ENCODE data around the gene NOL12. TPM values are rescaled to one million over a fixed set of nuclear protein-coding genes. Genes with fewer than 3 reads are reported as not detected.

NOL12 gene
- polyA plus RNA-seq, 2 of the 4 experiments (the other 2 are of a cell fraction), result 23.0 to 37.3 TPM

DNA sequence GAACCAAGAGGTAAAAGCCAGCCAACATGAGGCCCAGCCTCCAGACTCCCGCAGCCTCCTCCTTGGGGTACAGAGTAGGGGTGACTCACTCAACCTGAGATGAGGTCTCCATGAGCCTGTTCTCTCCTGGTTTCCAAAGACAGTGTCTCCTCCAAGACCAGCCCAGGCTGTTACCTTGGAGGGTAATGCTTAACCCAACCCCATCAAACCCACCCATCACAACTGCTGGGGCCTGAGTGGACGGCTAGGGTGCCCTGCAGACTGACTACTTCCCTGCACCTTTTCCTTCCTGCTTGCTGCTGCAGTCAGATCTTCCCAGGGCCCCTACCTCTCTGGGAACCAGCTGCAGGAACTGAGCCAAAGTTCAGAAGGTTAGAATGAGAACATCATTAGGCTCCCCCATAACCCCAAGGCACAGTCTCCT lies 5.1 kb upstream of the NOL12 start (continued):
- TF ChIP-seq, protein P1, sequence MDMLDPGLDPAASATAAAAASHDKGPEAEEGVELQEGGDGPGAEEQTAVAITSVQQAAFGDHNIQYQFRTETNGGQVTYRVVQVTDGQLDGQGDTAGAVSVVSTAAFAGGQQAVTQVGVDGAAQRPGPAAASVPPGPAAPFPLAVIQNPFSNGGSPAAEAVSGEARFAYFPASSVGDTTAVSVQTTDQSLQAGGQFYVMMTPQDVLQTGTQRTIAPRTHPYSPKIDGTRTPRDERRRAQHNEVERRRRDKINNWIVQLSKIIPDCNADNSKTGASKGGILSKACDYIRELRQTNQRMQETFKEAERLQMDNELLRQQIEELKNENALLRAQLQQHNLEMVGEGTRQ (IDR thresholded peaks at IDR 0.05), result no peak
- TF ChIP-seq RAD21 (conservative IDR thresholded peaks at IDR 0.05 in 1 of 2, IDR thresholded peaks at IDR 0.05 in 1 of 2) (no peak), NPAS2 (CRISPR knock-in tag; IDR thresholded peaks at IDR 0.05; ENCODE audit: borderline replicate concordance) (no peak), POLR2AphosphoS2 (conservative IDR thresholded peaks at IDR 0.05; ENCODE audit: low read length) (no peak), ZSCAN20 (CRISPR knock-in tag; IDR thresholded peaks at IDR 0.05) (no peak), HDAC2 (IDR thresholded peaks at IDR 0.05) (no peak), EP300 (IDR thresholded peaks at IDR 0.05) (no peak)
- TF ChIP-seq, protein P2, sequence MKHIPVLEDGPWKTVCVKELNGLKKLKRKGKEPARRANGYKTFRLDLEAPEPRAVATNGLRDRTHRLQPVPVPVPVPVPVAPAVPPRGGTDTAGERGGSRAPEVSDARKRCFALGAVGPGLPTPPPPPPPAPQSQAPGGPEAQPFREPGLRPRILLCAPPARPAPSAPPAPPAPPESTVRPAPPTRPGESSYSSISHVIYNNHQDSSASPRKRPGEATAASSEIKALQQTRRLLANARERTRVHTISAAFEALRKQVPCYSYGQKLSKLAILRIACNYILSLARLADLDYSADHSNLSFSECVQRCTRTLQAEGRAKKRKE (CRISPR knock-in tag; IDR thresholded peaks at IDR 0.05; ENCODE audit: low read depth), result no peak

DNA sequence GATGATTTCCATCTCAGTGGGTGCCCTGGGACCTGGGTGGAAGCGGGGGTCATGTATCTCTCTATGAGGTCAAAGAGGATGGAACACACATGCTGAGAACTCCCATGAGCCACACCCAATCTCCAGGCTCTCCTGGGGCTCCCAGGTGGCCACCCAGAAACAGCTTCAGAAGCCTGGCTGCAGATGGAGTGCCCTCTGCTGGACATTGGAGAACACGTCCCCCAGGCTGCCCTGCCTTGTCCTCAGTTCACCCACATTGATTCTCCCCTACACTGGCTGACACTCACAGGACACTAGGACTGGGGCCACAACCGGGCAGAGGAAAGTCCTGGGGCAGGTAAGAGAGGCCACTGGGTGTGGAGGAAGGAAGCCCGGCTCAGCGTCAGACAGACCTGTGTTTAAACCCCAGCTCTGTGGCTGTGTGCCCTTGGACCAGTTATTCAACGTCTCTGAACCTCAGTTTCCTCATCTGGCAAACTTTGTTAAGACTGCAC lies 4.5 kb upstream of the NOL12 start:
- H3K27ac ChIP-seq, result peak overlapping the region; percentile 42 to 77
- ATAC-seq, result peak; percentile 62 to 73
- no peak overlapping the region for H3K4me3 ChIP-seq
- TF ChIP-seq JUN (IDR thresholded peaks at IDR 0.05) (no peak), MYC (IDR thresholded peaks at IDR 0.05; ENCODE audit: borderline replicate concordance, low read length) (no peak), GATA3 (IDR thresholded peaks at IDR 0.05; ENCODE audit: borderline replicate concordance) (no peak), ZFP36 (IDR thresholded peaks at IDR 0.05; ENCODE audit: borderline replicate concordance, partially characterized antibody) (peak; percentile 23), RAD21 (conservative IDR thresholded peaks at IDR 0.05 in 1 of 2, IDR thresholded peaks at IDR 0.05 in 1 of 2) (peak; percentile 70 to 76), SMC3 (IDR thresholded peaks at IDR 0.05) (peak; percentile 75; the same call in 2 of the 3 replicates), CBX2 (IDR thresholded peaks at IDR 0.05; ENCODE audit: borderline replicate concordance, low read depth) (no peak)
- TF ChIP-seq, protein P3, sequence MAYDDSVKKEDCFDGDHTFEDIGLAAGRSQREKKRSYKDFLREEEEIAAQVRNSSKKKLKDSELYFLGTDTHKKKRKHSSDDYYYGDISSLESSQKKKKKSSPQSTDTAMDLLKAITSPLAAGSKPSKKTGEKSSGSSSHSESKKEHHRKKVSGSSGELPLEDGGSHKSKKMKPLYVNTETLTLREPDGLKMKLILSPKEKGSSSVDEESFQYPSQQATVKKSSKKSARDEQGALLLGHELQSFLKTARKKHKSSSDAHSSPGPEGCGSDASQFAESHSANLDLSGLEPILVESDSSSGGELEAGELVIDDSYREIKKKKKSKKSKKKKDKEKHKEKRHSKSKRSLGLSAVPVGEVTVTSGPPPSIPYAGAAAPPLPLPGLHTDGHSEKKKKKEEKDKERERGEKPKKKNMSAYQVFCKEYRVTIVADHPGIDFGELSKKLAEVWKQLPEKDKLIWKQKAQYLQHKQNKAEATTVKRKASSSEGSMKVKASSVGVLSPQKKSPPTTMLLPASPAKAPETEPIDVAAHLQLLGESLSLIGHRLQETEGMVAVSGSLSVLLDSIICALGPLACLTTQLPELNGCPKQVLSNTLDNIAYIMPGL (CRISPR knock-in tag; IDR thresholded peaks at IDR 0.05; ENCODE audit: borderline replicate concordance), result no peak
- TF ChIP-seq, protein P4, sequence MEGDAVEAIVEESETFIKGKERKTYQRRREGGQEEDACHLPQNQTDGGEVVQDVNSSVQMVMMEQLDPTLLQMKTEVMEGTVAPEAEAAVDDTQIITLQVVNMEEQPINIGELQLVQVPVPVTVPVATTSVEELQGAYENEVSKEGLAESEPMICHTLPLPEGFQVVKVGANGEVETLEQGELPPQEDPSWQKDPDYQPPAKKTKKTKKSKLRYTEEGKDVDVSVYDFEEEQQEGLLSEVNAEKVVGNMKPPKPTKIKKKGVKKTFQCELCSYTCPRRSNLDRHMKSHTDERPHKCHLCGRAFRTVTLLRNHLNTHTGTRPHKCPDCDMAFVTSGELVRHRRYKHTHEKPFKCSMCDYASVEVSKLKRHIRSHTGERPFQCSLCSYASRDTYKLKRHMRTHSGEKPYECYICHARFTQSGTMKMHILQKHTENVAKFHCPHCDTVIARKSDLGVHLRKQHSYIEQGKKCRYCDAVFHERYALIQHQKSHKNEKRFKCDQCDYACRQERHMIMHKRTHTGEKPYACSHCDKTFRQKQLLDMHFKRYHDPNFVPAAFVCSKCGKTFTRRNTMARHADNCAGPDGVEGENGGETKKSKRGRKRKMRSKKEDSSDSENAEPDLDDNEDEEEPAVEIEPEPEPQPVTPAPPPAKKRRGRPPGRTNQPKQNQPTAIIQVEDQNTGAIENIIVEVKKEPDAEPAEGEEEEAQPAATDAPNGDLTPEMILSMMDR (IDR thresholded peaks at IDR 0.05), result peak; percentile 73
- peak in 1 of 2 experiments; percentile 80 for DNase-seq (ENCODE audit: low read depth in 1 of 2, low spot score in 1 of 2)
- H3K4me1 ChIP-seq, result peaks cover 29% of the 10 kb centered on the region
- 4% methylated on average over 3 of the region's 6 CpGs for WGBS (ENCODE audit: missing lambda C conversion rate)
- POLR2A ChIA-PET, result interaction anchor here (1.5 to 1.8 kb wide), 2 partner anchors 23 to 39 kb away, joined by 4 to 9 read pairs; partner anchors contain the start of gene PDXP
- no peak for FAIRE-seq
- peak overlapping the region; percentile 33 for H3K4me2 ChIP-seq
- H3K9me3 ChIP-seq, result no peaks in the 10 kb centered on the region
- CTCF ChIA-PET, result interaction anchor here (0.5 to 15.2 kb wide), 34 partner anchors 9 to 144 kb away, joined by 3 to 152 read pairs (median 4); partner anchors contain the start of genes PDXP and TRIOBP
